Gastroesophageal sphincter (tissue), 3 donors: ENCODE data around the gene MYRIP.

Source experiments
- EP300 ChIP-seq: sonication (generic); formaldehyde crosslinking; IDR thresholded peaks from one replicate; pipeline ENCODE4 v1.6.1; 2017; ENCODE audit warnings: antibody characterized with exemption, mild to moderate bottlenecking
- POLR2A ChIP-seq, 2 donors: fragments of 450-650 bp; IDR thresholded peaks; one replicate each; pipeline ENCODE4 v1.6.1; 2017; ENCODE audit warnings: antibody characterized with exemption in 2 of 2, mild to moderate bottlenecking in 2 of 2, moderate library complexity in 1 of 2
- POLR2AphosphoS5 ChIP-seq: sonication (generic); formaldehyde crosslinking; IDR thresholded peaks from one replicate; pipeline ENCODE4 v1.6.1; 2017; ENCODE audit warnings: antibody characterized with exemption
- TF ChIP-seq, protein P1 (sequence below), 4 experiments: fragments of 200-600 bp in 2 of 4; fragments of 450-650 bp in 2 of 4; sonication (generic) in 1 of 4; IDR thresholded peaks; one replicate each; pipeline ENCODE4 v1.5.1; 2017 to 2019; ENCODE audit warnings: antibody characterized with exemption in 4 of 4, mild to moderate bottlenecking in 2 of 4, moderate library complexity in 2 of 4

DNA sequence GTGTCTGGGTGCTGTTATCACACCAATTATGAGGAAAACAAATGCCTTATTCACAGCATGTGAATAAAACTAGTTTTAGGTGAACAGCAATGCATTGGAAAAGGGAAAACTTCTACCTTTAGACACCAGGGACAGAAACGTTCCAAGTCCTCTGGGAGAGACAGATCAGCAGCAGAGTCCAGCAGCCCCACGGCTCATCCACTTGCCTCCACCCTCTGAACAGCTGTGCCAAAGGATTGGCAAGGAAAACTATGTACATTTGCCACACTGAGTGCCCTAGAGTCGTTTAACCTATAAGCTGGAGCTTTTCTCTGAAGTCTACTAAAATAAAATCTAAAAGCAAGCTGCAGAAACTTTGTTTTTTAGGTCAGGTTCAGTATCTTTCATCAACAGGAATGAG, 392.4 kb downstream of the MYRIP start:
- TF ChIP-seq, protein P1, sequence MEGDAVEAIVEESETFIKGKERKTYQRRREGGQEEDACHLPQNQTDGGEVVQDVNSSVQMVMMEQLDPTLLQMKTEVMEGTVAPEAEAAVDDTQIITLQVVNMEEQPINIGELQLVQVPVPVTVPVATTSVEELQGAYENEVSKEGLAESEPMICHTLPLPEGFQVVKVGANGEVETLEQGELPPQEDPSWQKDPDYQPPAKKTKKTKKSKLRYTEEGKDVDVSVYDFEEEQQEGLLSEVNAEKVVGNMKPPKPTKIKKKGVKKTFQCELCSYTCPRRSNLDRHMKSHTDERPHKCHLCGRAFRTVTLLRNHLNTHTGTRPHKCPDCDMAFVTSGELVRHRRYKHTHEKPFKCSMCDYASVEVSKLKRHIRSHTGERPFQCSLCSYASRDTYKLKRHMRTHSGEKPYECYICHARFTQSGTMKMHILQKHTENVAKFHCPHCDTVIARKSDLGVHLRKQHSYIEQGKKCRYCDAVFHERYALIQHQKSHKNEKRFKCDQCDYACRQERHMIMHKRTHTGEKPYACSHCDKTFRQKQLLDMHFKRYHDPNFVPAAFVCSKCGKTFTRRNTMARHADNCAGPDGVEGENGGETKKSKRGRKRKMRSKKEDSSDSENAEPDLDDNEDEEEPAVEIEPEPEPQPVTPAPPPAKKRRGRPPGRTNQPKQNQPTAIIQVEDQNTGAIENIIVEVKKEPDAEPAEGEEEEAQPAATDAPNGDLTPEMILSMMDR (IDR thresholded peaks at IDR 0.05) = no peak
- TF ChIP-seq EP300 (no peak), POLR2A (IDR thresholded peaks at IDR 0.05) (no peak), POLR2AphosphoS5 (no peak)
